PC-3 (cell line): Measurements from ENCODE around the gene UNC13A. TPM values are rescaled to one million over a fixed set of nuclear protein-coding genes. Genes with fewer than 3 reads are reported as not detected.

ENCODE experiments used
- ATAC-seq: fragments of 200-7000 bp; cut with Tn5 transposase; 2 replicates; pipeline ENCODE4 v1.9.1; 2020; ENCODE audit warnings: mild to moderate bottlenecking, moderate library complexity
- BruUV-seq: library from RNA; stranded (reverse); fragments of 400-500 nt; replicated peaks from 2 replicates; lab custom pipeline; 2021; lab: Mats Ljungman, UMichigan
- CTCF ChIA-PET: fragments of 300-600 bp; sonication (Branson Sonifier 250); formaldehyde crosslinking; loops from one replicate; lab custom pipeline; 2022; ENCODE audit warnings: antibody characterized with exemption; lab: Charles Lee
- POLR2A ChIA-PET: fragments of 300-600 bp; sonication (Branson Sonifier 250); formaldehyde crosslinking; loops from one replicate; lab custom pipeline; 2022; ENCODE audit warnings: antibody characterized with exemption; ENCODE audit not compliant: unreplicated experiment; lab: Charles Lee
- DNase-seq: peaks from one replicate; pipeline ENCODE4 v3.0.0-alpha.2; 2015
- H2AFZ ChIP-seq: fragments of 300-600 bp; sonication (generic); 2 replicates; pipeline ENCODE4 v1.6.0; 2016; ENCODE audit warnings: antibody characterized with exemption, low read length
- H3F3A ChIP-seq: fragments of 300-600 bp; sonication (generic); one replicate; pipeline ENCODE4 v1.6.0; 2017; ENCODE audit warnings: antibody characterized with exemption, low read length, control low read depth, mild to moderate bottlenecking; ENCODE audit not compliant: unreplicated experiment
- H3K27ac ChIP-seq: fragments of 300-600 bp; sonication (generic); 2 replicates; pipeline ENCODE4 v1.5.1; 2016; ENCODE audit warnings: mild to moderate bottlenecking, low read length
- H3K27me3 ChIP-seq: fragments of 300-600 bp; sonication (generic); 2 replicates; pipeline ENCODE4 v1.6.1; 2016; ENCODE audit warnings: low read length, mixed read lengths
- H3K36me3 ChIP-seq: fragments of 300-600 bp; sonication (generic); 2 replicates; pipeline ENCODE4 v1.6.1; 2016; ENCODE audit warnings: low read depth, mixed run types, low read length, mixed read lengths
- H3K4me1 ChIP-seq: fragments of 300-600 bp; sonication (generic); 2 replicates; pipeline ENCODE4 v1.5.1; 2016; ENCODE audit warnings: low read length; ENCODE audit not compliant: insufficient read depth
- H3K4me2 ChIP-seq: fragments of 300-600 bp; sonication (generic); 2 replicates; pipeline ENCODE4 v1.6.0; 2016; ENCODE audit warnings: low read length
- H3K4me3 ChIP-seq: fragments of 300-600 bp; sonication (generic); 2 replicates; pipeline ENCODE4 v1.5.1; 2016; ENCODE audit warnings: mild to moderate bottlenecking, low read length, mixed read lengths
- H3K79me2 ChIP-seq: fragments of 300-600 bp; sonication (generic); 2 replicates; pipeline ENCODE4 v1.6.1; 2017; ENCODE audit warnings: low read length, mixed read lengths
- H3K9ac ChIP-seq: fragments of 300-600 bp; sonication (generic); 2 replicates; pipeline ENCODE4 v1.6.0; 2016; ENCODE audit warnings: mild to moderate bottlenecking, low read length
- H3K9me2 ChIP-seq: fragments of 300-600 bp; sonication (generic); replicated peaks from 2 replicates; pipeline ENCODE4 v1.6.1; 2016; ENCODE audit warnings: mixed run types, low read length, mixed read lengths
- H3K9me3 ChIP-seq: fragments of 300-600 bp; sonication (generic); 2 replicates; pipeline ENCODE4 v1.6.1; 2016; ENCODE audit warnings: low read length, mixed read lengths
- H4K20me1 ChIP-seq: fragments of 300-600 bp; sonication (generic); 2 replicates; pipeline ENCODE4 v1.6.1; 2016; ENCODE audit warnings: low read length, mixed read lengths
- EZH2 ChIP-seq: fragments of 300-600 bp; sonication (generic); IDR thresholded peaks from one replicate; pipeline ENCODE4 v1.6.1; 2017; ENCODE audit warnings: antibody characterized with exemption, mild to moderate bottlenecking, low read length; ENCODE audit not compliant: unreplicated experiment
- EZH2phosphoT487 ChIP-seq: fragments of 300-600 bp; sonication (generic); IDR thresholded peaks from 2 replicates; pipeline ENCODE4 v1.6.1; 2018; ENCODE audit warnings: mild to moderate bottlenecking, antibody characterized with exemption, low read length, borderline replicate concordance
- intact Hi-C: fragments of 100-400 bp; cut with micrococcal nuclease; formaldehyde crosslinking; loops from 2 replicates; pipeline ENCODE4 v1.9.0; 2023
- total RNA-seq: library from RNA; depleted of rRNA; stranded (reverse); fragments of >200 nt; gene quantifications from 2 replicates; pipeline ENCODE4 v1.2.3, GENCODE V29; 2014
- TF ChIP-seq, protein P1 (sequence below): fragments of 300-600 bp; sonication (generic); conservative IDR thresholded peaks from 2 replicates; pipeline ENCODE4 v1.5.1; 2017; ENCODE audit warnings: antibody characterized with exemption, low read depth, mild to moderate bottlenecking, low read length

The UNC13A gene
- total RNA-seq, 1 experiment from 2014 or later: not detected

- no peak overlapping the region for H2AFZ ChIP-seq
- no peak overlapping the region for H3K9ac ChIP-seq
- ChIA-PET CTCF (no interaction called here), POLR2A (no interaction called here)
- no peaks in the 10 kb centered on the region for H3K79me2 ChIP-seq
- H4K20me1 ChIP-seq: no peaks in the 10 kb centered on the region
- H3K27ac ChIP-seq: no peak overlapping the region
- DNase-seq (no peak), ATAC-seq (no peak)
- H3K4me3 ChIP-seq: no peak overlapping the region
- H3K36me3 ChIP-seq: no peaks in the 10 kb centered on the region
- no peaks in the 10 kb centered on the region for H3K9me3 ChIP-seq
- H3K4me1 ChIP-seq: no peaks in the 10 kb centered on the region
- H3F3A ChIP-seq: no peaks in the 10 kb centered on the region
- peaks cover 10% of the 10 kb centered on the region; the same call in 1 of the 2 replicates for H3K27me3 ChIP-seq
- H3K4me2 ChIP-seq: no peak overlapping the region
- no peaks in the 10 kb centered on the region for H3K9me2 ChIP-seq
- no TSS peak for BruUV-seq
- intact Hi-C loops: no loop called here
- no peak for TF ChIP-seq EZH2
- no peak for TF ChIP-seq EZH2phosphoT487
Measured at GRCh38 chr19:17659996-17660395, 28.2 kb downstream of the UNC13A start.

GRCh38 chr19:17658666-17659065, 29.5 kb downstream of the UNC13A start:
- intact Hi-C loops: no loop called here
- Histone ChIP-seq H2AFZ (no peak overlapping the region), H3K4me2 (no peak overlapping the region), H3K27me3 (peaks cover 10% of the 10 kb centered on the region; the same call in 1 of the 2 replicates), H3K4me3 (no peak overlapping the region), H3K9me3 (no peaks in the 10 kb centered on the region), H3K27ac (no peak overlapping the region), H3K36me3 (no peaks in the 10 kb centered on the region), H3K4me1 (no peaks in the 10 kb centered on the region), H3K9ac (no peak overlapping the region), H3F3A (no peaks in the 10 kb centered on the region), H3K9me2 (no peaks in the 10 kb centered on the region), H3K79me2 (no peaks in the 10 kb centered on the region), H4K20me1 (no peaks in the 10 kb centered on the region)
- CTCF ChIA-PET: no interaction called here
- TF ChIP-seq, protein P1, sequence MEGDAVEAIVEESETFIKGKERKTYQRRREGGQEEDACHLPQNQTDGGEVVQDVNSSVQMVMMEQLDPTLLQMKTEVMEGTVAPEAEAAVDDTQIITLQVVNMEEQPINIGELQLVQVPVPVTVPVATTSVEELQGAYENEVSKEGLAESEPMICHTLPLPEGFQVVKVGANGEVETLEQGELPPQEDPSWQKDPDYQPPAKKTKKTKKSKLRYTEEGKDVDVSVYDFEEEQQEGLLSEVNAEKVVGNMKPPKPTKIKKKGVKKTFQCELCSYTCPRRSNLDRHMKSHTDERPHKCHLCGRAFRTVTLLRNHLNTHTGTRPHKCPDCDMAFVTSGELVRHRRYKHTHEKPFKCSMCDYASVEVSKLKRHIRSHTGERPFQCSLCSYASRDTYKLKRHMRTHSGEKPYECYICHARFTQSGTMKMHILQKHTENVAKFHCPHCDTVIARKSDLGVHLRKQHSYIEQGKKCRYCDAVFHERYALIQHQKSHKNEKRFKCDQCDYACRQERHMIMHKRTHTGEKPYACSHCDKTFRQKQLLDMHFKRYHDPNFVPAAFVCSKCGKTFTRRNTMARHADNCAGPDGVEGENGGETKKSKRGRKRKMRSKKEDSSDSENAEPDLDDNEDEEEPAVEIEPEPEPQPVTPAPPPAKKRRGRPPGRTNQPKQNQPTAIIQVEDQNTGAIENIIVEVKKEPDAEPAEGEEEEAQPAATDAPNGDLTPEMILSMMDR: no peak
- TF ChIP-seq EZH2 (no peak), EZH2phosphoT487 (no peak)
- no peak for DNase-seq
- no TSS peak for BruUV-seq
- ATAC-seq: no peak
- POLR2A ChIA-PET: no interaction called here

GRCh38 chr19:17658240-17658639, 29.9 kb downstream of the UNC13A start:
- intact Hi-C loops: no loop called here
- Histone ChIP-seq H3K4me3 (no peak overlapping the region), H3K36me3 (no peaks in the 10 kb centered on the region), H3K9me2 (no peaks in the 10 kb centered on the region), H3K4me1 (no peaks in the 10 kb centered on the region), H3K79me2 (no peaks in the 10 kb centered on the region), H3K9ac (no peak overlapping the region), H3K9me3 (no peaks in the 10 kb centered on the region), H3F3A (no peaks in the 10 kb centered on the region), H4K20me1 (no peaks in the 10 kb centered on the region), H2AFZ (no peak overlapping the region), H3K4me2 (no peak overlapping the region), H3K27me3 (peaks cover 10% of the 10 kb centered on the region; the same call in 1 of the 2 replicates), H3K27ac (no peak overlapping the region)
- TF ChIP-seq EZH2 (no peak), EZH2phosphoT487 (no peak)
- TF ChIP-seq, protein P1: no peak
- CTCF ChIA-PET: no interaction called here
- POLR2A ChIA-PET: no interaction called here
- ATAC-seq (no peak), DNase-seq (no peak)
- BruUV-seq: no TSS peak
